HG03439 (cell line): Measurements from ENCODE around the gene ADAMTS12.
"Not testable (repeated sequence)": the region's sequence is repeated elsewhere in the genome, so short reads cannot be mapped to it uniquely, and the experiment has no call there.

Experiments used
- ATAC-seq: cut with Tn5 transposase; IDR thresholded peaks from one replicate; pipeline ENCODE4 v1.9.1; 2021; ENCODE audit warnings: mild to moderate bottlenecking, moderate library complexity; ENCODE audit not compliant: unreplicated experiment

Gene ADAMTS12

DNA sequence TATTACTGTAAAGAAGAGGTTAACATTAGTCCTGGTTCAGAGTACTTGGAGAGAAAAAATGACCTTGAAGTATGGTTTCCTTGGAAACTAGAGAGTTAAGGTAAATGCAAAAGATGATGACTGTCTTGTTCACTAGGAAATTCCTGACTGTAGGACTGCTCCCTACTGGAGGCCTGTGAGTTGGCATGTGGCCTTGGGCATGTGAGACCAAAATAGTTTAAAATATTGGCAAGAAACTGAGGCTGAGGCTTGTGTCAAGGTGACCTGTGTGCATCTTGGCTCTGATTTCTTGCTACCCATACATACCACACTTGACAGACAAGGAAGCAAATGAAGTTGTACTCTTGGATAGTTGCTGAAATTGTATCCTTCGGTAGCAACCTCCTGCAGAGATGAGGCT is 354.6 kb downstream of the ADAMTS12 start:
- ATAC-seq: no peak

DNA sequence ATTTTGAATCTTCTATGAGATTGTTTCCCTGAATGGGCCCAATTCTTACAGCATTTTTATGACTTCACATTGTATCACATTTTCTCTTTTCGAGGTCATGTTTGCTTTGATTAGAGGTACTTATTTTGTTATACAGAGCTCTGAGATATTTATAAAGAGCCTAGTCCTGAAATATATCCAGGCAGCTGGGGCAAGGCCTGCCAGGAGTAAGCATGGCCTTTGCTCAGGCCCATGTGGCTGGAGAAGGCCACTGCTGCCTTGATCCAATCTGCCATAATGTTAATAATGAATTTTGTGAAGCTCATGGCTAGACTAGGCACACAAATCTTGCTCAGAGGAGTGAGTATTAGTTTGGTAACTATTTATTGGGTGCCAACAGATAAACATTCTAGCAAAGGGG is 355.0 kb downstream of the ADAMTS12 start:
- no peak for ATAC-seq

DNA sequence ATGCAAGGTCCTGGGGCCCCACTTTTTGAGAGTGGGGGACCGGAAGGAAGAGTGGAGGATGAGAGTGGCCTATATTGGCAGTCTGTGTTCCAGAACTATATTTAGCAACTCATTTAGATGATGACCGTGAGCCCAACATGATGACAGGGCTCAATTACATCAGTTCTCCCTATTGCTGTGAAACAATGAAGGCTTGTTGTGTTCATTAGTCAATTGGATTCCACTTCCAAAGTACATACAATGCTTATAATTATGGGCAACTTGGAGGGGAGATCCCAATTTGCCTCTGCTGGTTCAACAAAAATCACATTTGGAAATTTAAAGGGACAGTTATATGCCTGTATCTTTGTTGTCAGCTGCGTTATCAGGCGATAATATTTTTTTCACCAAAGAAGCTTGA is 360.0 kb downstream of the ADAMTS12 start:
- no peak for ATAC-seq

DNA sequence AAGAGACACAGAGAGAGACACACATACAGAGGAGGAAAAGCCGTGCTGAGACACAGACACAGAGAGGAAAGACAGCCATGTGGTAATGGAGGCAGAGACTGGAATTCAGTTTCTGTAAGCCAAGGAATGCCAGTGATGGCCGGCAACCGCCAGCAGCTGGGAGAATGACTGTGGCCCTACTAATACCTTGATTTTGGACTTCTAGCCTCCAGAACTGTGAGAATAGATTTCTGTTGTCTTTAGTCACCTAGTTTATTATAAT is 360.8 kb downstream of the ADAMTS12 start:
- no peak for ATAC-seq

DNA sequence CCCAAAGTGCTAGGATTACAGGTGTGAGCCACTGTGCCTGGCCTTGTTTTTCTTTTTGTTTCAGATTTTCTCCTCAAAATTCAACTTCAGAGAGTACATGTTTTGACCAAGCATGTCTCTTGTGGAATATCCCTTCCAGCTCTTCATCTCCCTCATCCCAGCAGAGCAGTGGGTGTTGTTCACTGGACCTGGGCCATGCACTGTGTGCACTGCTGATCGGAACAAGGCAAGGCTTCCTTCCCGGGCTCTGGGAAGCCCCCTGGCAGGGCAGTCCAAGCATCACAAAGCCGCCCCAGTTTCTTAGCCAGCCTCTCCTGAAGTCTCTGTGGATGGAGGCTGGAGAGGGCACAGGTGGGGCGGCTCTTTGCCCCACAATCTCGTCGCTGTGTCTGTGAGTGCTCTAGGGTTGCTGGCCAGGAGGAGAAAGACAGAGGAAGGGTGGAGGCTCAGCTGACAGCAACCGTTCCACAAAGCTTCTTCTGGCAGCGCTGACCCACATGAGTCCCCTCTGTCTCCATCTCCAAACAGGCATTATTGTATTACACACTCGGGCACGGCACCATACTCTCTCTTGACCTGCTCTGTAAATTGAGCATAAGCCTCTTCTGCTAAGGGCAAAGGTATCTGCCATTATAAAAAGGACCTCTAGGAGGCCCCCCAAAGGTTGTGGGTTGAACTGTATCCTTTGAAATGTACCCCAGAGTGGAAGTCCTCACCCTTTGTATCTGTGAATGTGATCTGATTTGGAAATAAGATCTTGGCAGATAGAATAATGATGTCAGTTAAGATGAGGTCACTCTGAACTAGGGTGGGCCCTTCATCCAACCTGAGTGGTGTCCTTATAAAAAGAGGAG is 361.4 kb downstream of the ADAMTS12 start:
- ATAC-seq: no peak

DNA sequence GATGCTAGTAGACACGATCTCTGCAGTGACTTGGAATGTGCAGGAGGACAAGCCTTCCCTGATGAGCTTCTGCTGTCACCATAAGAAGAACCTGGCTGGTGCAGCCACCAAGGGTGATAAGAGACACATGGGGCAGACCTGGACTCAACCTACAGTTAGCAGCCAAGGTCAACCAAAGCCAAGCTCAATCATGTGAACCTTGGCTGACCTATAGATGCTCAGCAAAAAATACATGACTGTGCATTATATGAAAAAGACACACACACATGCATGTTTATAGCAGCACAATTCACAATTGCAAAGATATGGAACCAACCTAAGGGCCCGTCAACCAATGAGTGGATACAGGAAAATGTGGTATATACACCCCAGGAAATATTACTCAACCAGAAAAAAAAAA is 364.1 kb downstream of the ADAMTS12 start:
- ATAC-seq: no peak

DNA sequence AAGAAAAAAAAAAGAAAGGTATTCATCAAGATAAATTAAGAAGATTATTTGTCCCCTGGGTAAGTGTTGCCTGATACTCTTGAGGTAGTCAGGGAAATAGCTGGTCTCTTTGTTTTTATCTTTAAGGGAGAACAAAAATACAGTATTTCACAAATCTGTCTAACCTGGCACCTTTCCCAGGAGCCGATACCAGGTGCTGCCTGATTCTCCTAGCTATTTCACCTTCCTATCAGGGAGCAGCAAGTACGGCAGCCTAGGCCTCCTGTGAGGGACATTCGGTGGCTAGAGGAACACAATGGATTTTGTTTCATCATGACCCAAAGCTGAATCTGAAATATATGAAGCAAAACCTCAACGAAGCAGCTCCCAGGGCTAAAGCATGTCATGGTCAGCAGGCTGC is 365.0 kb downstream of the ADAMTS12 start:
- ATAC-seq: no peak

DNA sequence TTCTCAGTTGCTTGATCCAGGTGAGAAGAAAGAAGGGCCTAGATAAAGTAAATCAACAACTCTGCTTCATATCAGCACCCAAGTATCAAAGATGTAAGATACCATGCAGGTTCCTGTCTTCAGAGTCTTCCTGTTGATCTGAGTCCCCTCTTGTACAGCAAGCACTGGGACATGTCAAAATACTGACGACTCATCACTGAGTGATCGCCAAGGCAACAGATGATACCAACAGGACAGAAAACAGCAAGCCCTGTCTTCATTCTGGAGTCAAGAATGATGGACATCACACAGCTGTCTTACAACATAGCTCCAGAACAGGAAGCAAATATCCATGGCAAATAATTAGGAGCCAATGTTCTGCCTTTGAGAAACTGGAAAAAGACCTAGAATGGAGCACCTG is 367.3 kb downstream of the ADAMTS12 start:
- no peak for ATAC-seq

DNA sequence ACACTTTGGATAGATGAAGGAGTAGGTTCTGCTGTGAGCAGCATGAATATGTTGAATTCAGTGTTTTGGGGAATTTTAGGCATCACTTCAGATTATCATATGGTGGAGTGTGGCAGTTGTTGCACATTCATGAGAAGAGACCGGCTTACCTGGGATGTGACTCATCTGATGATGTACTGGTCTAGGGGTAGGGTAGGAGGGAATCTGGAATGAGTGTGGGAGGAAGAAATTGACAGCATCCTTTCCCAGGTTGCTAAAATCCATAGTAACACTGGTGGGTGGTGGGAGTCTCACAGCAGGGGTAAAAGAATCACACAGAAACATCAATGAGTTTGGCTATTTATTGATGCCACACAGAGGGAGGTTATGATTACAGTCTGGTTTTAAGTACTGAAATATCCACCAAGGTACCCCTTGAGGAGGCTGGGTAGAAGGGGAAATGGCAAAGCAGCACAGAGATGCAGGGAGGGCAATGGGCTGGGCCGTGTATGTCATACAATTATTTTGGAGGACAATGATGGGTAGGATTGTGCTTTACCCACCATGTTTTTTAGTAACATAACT is 368.5 kb downstream of the ADAMTS12 start:
- ATAC-seq: no peak

DNA sequence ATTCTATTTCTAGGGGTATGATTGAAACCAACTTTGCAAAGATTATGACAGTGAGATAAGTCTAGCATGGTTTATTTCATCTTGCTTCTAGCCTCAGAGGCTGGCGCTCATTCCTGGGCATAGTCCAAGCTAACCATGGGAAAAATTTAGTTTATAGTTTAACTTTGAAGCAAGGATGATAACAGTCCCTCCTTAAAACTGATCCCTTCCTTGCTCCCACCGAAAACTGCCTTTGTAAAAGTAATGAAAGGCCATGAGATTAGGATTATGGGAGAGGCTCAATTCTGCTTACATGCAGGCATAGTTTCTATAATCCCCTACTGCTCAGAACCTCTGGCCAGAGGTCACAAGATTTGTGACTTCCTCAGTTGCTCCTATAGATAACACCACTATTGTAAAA is 375.4 kb downstream of the ADAMTS12 start:
- ATAC-seq: no peak

DNA sequence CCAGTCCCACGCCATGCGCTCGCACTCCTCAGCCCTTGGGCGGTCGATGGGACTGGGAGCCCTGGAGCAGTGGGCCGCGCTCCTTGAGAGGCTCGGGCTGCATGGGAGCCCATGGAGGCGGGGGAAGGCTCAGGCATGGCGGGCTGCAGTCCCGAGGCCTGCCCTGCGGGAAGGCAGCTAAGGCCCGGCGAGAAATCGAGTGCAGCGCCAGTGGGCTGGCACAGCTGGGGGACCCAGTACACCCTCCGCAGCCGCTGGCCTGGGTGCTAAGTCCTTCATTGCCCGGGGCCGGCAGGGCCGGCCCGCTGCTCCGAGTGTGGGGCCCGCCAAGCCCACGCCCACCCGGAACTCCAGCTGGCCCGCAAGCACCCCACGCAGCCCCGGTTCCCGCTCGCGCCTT is 376.4 kb downstream of the ADAMTS12 start:
- ATAC-seq: not testable (repeated sequence)

DNA sequence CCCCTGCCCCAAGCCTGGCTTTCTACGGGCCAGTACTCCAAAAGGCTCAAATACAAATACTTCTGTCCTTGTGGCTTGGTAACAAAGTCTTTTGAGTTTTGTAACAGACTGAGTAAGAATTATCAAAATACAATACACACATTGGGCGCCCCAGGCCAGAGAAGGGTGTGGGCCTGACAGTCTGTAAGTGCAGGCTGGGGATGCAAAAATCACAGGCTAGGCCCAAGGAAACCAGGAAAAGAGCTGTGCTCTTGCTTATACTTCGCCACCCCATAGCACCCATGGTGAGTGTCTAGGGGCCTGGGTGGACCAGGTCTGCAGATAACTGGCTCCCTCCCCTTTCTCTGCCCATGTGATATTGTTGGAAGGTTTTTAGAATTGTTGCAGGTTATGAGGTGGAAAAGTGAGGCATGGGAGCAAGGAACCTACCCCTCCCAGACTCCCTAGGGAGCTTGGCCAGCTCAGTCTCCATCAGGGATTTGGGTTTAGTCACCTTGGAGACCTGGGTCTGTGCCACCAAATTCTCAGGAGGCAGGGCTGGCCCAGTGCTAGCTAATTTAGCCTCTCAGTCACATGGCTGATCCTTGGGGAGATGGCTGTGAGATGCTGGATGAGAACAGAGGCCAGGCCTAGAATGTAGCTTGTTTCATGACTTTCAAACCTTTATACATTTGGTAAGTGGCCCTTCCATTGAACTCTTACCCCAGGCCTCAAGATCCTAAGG is 378.2 kb downstream of the ADAMTS12 start:
- ATAC-seq: no peak

DNA sequence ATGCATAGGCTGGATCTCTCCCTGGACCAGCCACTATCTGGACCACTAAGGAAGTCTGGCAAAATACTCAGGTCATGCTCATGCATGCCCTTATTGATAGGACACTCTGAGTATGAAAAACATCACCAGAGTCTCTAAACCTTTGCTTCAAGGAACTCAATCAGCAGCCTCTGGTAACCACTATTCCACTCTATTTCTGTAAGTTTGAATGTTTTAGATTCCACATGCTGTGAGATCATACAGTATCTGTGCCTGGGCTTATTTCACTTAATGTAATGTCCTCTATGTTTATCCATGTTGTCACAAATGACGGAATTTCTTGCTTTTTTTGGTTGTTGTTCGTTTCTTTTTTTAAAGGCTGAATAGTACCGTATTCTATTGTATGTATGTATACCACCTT is 382.8 kb downstream of the ADAMTS12 start:
- no peak for ATAC-seq

DNA sequence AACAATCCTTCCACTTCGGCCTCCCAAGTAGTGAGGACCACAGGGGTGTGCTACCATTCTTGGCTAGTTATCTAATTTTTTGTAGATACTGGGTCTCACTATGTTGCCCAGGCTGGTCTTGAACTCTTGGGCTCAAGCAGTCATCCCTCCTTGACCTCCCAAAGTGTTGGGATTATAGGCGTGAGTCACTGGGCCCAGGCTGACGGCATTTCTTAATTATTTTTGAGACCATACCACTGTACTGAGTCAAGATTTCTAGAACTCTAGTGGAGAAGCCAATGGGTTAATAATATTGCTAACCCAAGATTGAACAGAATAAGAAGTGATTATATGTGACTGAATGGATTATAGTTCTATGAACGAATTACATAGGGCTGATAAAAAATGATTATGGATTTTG is 384.4 kb downstream of the ADAMTS12 start:
- ATAC-seq: no peak

DNA sequence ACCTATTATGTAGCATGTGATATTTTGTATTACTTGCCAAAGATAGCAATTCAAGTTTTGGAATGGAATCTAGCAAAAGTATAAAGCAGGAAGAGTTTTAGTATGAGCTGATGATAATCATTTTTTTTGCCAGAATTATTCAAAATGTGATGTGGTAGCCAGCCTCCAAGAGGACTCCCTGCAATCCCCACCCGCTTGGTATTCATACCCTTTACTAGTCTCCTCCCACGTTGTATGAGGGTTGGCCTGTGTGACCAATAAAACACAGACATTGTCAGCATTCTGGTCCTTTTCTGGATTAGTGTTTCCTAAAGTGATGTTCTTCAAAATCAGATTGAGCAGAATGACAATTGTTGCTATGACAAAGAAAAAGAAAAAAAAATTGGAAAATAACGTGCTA is 387.2 kb downstream of the ADAMTS12 start:
- no peak for ATAC-seq

DNA sequence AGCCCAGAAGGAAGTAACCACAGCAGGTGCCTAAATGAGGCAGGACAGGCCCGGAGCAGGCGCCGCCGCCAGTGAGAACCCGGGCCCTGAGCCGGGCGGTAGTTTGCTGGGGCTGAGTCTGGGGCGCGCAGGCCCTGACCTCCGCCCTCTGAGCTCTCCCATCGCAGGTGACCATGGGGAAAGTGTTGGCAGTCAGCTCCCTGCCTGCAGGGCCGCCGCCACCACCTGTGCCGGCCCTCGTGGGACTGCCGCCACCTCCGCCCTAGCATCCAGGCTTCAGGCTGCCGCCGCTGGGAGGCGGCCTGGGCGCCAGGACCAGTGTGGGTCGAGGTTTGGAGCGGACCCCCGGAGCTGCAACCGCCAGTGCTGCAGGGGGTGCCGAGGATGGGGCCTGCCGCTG is 389.9 kb downstream of the ADAMTS12 start:
- no peak for ATAC-seq

DNA sequence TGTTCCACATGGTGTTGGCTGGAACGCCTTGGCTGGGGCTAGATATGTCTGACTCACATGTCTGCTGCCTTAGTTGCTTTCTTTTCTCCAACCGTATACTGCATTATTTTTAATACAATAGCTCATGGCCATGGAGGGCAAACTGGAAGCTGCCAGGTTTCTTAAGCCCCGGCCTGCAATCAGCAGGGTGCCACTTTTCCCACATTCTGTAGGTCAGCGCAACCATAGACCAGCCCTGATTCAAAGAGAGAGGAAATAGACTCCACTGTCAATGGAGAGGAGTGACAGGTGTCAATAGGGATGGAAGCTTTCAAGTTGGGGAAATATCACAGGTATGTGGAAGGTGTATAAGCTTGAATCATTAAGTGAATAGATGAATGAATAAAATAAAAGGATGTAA is 390.5 kb downstream of the ADAMTS12 start:
- no peak for ATAC-seq

DNA sequence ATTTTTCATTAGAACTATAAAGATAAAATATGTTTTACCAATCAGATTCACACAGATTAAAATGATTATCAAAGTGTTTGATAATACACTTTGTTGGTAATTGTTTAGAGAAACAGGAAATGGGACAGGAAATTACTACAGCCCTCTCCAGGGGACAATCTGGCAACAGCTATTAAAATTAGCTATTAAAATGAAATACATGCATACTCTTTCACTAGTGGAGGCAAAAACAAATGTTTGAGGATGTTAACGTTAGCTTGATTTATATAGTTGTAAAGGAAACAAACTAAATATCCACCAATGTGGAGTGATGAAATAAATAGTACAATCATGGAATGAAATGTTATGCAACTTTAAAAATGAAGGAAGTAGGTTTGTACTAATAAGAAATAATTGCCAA is 397.3 kb downstream of the ADAMTS12 start:
- no peak for ATAC-seq

DNA sequence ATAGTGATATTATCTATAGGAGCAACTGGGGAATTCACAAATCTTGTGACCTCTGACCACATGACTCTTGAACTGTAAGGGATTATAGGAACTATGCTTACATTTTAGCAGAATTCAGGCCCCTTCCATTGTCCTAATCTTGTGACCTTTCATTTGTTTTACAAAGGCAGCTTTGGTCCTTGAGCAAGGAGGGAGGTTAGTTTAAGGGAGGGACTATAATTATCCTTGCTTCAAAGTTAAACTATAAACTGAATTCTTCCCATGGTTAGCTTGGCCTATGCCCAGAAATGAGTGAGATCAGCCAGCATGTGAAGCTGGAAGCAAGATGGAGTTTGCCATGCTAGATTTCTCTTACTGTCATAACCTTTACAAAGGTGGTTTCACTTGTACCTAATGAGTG is 399.8 kb downstream of the ADAMTS12 start:
- ATAC-seq: no peak

DNA sequence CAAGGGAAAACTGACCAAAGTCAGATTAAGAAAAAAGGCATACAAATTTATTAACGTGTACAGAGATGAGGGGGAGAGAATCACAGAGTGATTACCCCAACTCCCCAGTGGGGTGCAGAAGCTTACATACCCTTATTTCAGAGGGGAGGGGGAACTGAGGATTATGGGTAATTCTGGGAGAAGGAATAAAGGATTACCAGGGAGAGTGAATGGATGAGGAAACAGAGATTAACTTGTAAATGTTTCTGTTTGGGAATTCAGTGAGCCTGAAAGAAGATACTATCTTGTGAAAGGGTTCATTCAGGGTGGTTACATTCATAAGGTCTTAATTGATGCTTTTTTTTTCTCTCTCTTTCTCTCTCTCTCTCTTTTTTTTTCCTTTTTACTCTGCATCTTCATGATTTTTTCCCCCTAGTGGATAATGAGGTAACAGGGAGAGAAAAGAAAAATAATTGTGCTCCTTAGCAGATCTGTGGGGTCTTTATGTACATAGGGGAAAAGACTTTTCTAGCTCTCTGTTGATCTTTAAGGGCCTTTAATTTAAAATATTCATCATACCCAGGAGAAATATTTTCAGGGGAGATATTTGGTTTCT is 401.6 kb downstream of the ADAMTS12 start:
- no peak for ATAC-seq

DNA sequence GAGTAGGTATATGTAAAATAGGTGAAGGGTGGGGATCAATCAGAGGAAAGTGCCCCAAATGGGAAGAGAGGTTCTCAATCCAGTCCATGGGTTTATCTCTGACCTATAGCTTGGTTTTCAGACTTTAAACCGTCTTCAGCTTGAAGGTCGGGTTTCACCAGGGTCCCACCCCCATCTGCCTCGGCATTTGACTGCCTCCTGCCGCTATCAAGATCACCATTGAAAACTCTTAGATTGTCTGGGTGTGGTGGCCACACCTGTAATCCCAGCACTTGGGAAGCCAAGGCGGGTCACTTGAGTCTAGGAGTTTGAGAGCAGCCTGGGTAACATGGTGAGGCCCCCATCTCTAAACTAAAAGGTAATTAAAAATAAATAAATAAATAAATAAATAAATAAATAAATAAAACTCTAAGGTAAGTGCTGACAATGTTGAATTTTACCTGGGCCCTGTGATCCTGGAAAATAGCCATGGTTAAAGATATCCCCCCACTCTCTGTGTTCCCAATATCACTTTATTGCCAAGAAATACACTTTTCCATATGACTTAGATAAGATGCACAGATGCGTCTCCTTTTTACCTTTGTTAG is 402.2 kb downstream of the ADAMTS12 start:
- ATAC-seq: no peak
